K562 (cell line): Measurements from ENCODE around the gene FGG. TPM values are rescaled to one million over a fixed set of nuclear protein-coding genes. Genes with fewer than 3 reads are reported as not detected.

ENCODE experiments used
- ATAC-seq: fragments of 200-7000 bp; cut with Tn5 transposase; 3 replicates; pipeline ENCODE4 v1.9.1; 2020; ENCODE audit warnings: moderate library complexity
- BruUV-seq: library from RNA; stranded (reverse); fragments of 400-500 nt; replicated peaks from 2 replicates; lab custom pipeline; 2021; lab: Mats Ljungman, UMichigan
- CTCF ChIA-PET: fragments of 300-600 bp; formaldehyde crosslinking; extraction: SDS; loops from one replicate; lab custom pipeline; 2021; ENCODE audit warnings: low intra/inter-chr PET ratio; lab: Yijun Ruan, JAX
- POLR2A ChIA-PET: fragments of 300-600, 350-650 bp; sonication (Branson Sonifier 250); formaldehyde crosslinking; extraction: SDS; loops from one replicate; lab custom pipeline; 2021; ENCODE audit warnings: antibody characterized with exemption, inconsistent platforms; lab: Yijun Ruan, JAX
- DNase-seq, 4 experiments: peaks; one replicate each; pipeline versions ENCODE4 v3.0.0 to v3.0.0-alpha.2; 2011 to 2018; ENCODE audit warnings: low spot score in 3 of 4, mixed read lengths in 3 of 4; ENCODE audit errors: extremely low read depth in 1 of 4
- FAIRE-seq: peaks from 2 replicates; lab custom pipeline; 2011; peaks lifted over from hg19 to GRCh38; lab: Jason Lieb, UNC
- H2AFZ ChIP-seq: 2 replicates; pipeline ENCODE4 v1.6.0; 2011; ENCODE audit warnings: low read depth, low read length, control low read depth, inconsistent platforms
- H3K27ac ChIP-seq: fragments of 200-600 bp; 3 replicates; pipeline ENCODE4 v1.8.0; 2011; ENCODE audit warnings: low read depth, mild to moderate bottlenecking, control low read depth, inconsistent platforms, low read length, moderate library complexity, mixed read lengths; ENCODE audit errors: extremely low read depth
- H3K27me3 ChIP-seq, 2 experiments: fragments of 300-600 bp in 1 of 2; 2 replicates in 1 of 2; 3 replicates in 1 of 2; pipeline versions ENCODE4 v1.6.0 to v1.8.0; 2011; ENCODE audit warnings: inconsistent platforms in 2 of 2, low read length in 2 of 2, mild to moderate bottlenecking in 1 of 2, mixed read lengths in 1 of 2, moderate library complexity in 1 of 2; ENCODE audit not compliant: control insufficient read depth in 2 of 2, insufficient read depth in 2 of 2
- H3K36me3 ChIP-seq: fragments of 300-600 bp; 3 replicates; pipeline ENCODE4 v1.8.0; 2011; ENCODE audit warnings: mild to moderate bottlenecking, low read length, inconsistent platforms; ENCODE audit not compliant: control insufficient read depth, insufficient read depth
- H3K4me1 ChIP-seq, 2 experiments: fragments of 200-600 bp in 1 of 2; replicated peaks in 1 of 2; 2 replicates in 1 of 2; 3 replicates in 1 of 2; pipeline versions ENCODE4 v1.5.1 to v1.8.0; 2011; ENCODE audit warnings: inconsistent platforms in 2 of 2, low read length in 2 of 2, mild to moderate bottlenecking in 1 of 2, mixed read lengths in 1 of 2, moderate library complexity in 1 of 2; ENCODE audit not compliant: control insufficient read depth in 2 of 2, insufficient read depth in 2 of 2
- H3K4me2 ChIP-seq: 2 replicates; pipeline ENCODE4 v1.6.1; 2011; ENCODE audit warnings: low read length, control low read depth, inconsistent platforms, mixed read lengths; ENCODE audit not compliant: insufficient read depth
- H3K4me3 ChIP-seq: fragments of 200-600 bp; sonication (generic), shearing (Covaris generic); 2 replicates; pipeline ENCODE4 v1.5.1; 2016; ENCODE audit warnings: control low read depth, inconsistent platforms
- H3K79me2 ChIP-seq: fragments of 200-600 bp; 3 replicates; pipeline ENCODE4 v1.8.0; 2011; ENCODE audit warnings: low read length, inconsistent platforms; ENCODE audit not compliant: control insufficient read depth, insufficient read depth
- H3K9ac ChIP-seq, 2 experiments: 2 replicates each; pipeline versions ENCODE4 v1.6.0 to v1.6.1; 2011; ENCODE audit warnings: low read depth in 2 of 2, low read length in 2 of 2, control low read depth in 1 of 2, inconsistent platforms in 1 of 2, mild to moderate bottlenecking in 1 of 2, mixed read lengths in 1 of 2; ENCODE audit not compliant: insufficient read depth in 1 of 2
- H3K9me1 ChIP-seq: one replicate; pipeline ENCODE4 v1.6.0; 2011; ENCODE audit warnings: inconsistent platforms, mild to moderate bottlenecking, low read length, moderate library complexity; ENCODE audit not compliant: control insufficient read depth, insufficient read depth
- H3K9me3 ChIP-seq: replicated peaks from 2 replicates; pipeline ENCODE4 v1.5.1; 2011; ENCODE audit warnings: low read depth, low read length, inconsistent platforms; ENCODE audit not compliant: control insufficient read depth, insufficient read depth
- H4K20me1 ChIP-seq: replicated peaks from 2 replicates; pipeline ENCODE4 v1.6.1; 2011; ENCODE audit warnings: low read length, inconsistent platforms, mixed read lengths; ENCODE audit not compliant: control insufficient read depth, insufficient read depth
- CAMTA2 ChIP-seq: fragments of 250-450 bp; sonication (Bioruptor Pico); conservative IDR thresholded peaks from 2 replicates; pipeline ENCODE4 v1.5.1; 2022
- ELK3 ChIP-seq: fragments of 450-650 bp; formaldehyde crosslinking; IDR thresholded peaks from 2 replicates; pipeline ENCODE4 v1.4.0; 2020; ENCODE audit warnings: mild to moderate bottlenecking
- POLR2A ChIP-seq: fragments of 450-650 bp; conservative IDR thresholded peaks from 2 replicates; pipeline ENCODE4 v1.6.1; 2016
- SREBF1 ChIP-seq: fragments of 150-350 bp; IDR thresholded peaks from 2 replicates; pipeline ENCODE4 v1.6.1; 2014; ENCODE audit warnings: antibody characterized with exemption, low read depth, low read length, borderline replicate concordance
- TEAD2 ChIP-seq: fragments of 450-650 bp; IDR thresholded peaks from 2 replicates; pipeline ENCODE4 v1.6.1; 2016; ENCODE audit warnings: missing genetic modification characterization, control low read depth, missing compliant biosample characterization
- TEAD4 ChIP-seq, 2 experiments: sonication (generic) in 1 of 2; formaldehyde crosslinking in 1 of 2; IDR thresholded peaks; 2 replicates each; pipeline versions ENCODE4 v1.6.1 to v1.8.0; 2012 to 2022; ENCODE audit warnings: borderline replicate concordance in 1 of 2, inconsistent platforms in 1 of 2, low read length in 1 of 2, mild to moderate bottlenecking in 1 of 2, missing genetic modification reagents in 1 of 2
- ZBTB2 ChIP-seq: fragments of 450-650 bp; IDR thresholded peaks from 2 replicates; pipeline ENCODE4 v1.6.1; 2016; ENCODE audit warnings: antibody characterized with exemption
- WGBS: fragments of 100-300 bp; shearing (Covaris generic); methylation state at CpG from one replicate; pipeline ENCODE4 v1.1.6; 2016; ENCODE audit warnings: low coverage, mixed read lengths; ENCODE audit not compliant: insufficient coverage; ENCODE audit errors: missing lambda C conversion rate; 5-methylcytosine and 5-hydroxymethylcytosine counted together
- in situ Hi-C: fragments of 300-500 bp; cut with MboI; formaldehyde crosslinking; loops from 4 replicates; pipeline ENCODE4 v1.15.0; 2018; ENCODE audit warnings: inconsistent platforms, mixed read lengths
- intact Hi-C: fragments of 100-400 bp; cut with micrococcal nuclease; formaldehyde crosslinking; loops from 2 replicates; pipeline ENCODE4 v1.14.2; 2022
- polyA plus RNA-seq, 8 experiments: library from polyadenylated mRNA; depleted of rRNA in 4 of 8; stranded (reverse) in 5 of 8; unstranded in 3 of 8; fragments of >200 nt; fragmentation: Nextera tagmentation in 2 of 8; fragmentation: Illumina TruSeq in 1 of 8; extraction: Ambion mirVana in 2 of 8; extraction: Trizol in 1 of 8; gene quantifications; 2 replicates each; pipeline versions ENCODE4 v1.2.1 to v1.2.3, GENCODE V29; 2011 to 2014; ENCODE audit warnings: inconsistent platforms in 1 of 8, missing spikeins in 1 of 8
- total RNA-seq, 7 experiments: library from RNA; depleted of rRNA in 6 of 7; stranded (reverse); fragments of >200 nt in 6 of 7; fragmentation: Illumina TruSeq in 2 of 7; extraction: Trizol in 2 of 7; gene quantifications; 2 replicates each; pipeline versions ENCODE4 v1.2.1 to v1.2.3, GENCODE V29; 2011 to 2021; ENCODE audit warnings: low replicate concordance in 1 of 7
- TF ChIP-seq, protein P1 (sequence below): sonication (generic); formaldehyde crosslinking; IDR thresholded peaks from 2 replicates; pipeline ENCODE4 v1.8.1; 2023; ENCODE audit warnings: missing genetic modification reagents, mild to moderate bottlenecking, borderline replicate concordance
- TF ChIP-seq, protein P2 (sequence below): fragments of 200-400 bp; formaldehyde crosslinking; IDR thresholded peaks from 2 replicates; pipeline ENCODE4 v1.6.1; 2017; ENCODE audit warnings: mild to moderate bottlenecking, low read depth, low read length, moderate library complexity
- TF ChIP-seq, protein P3 (sequence below): fragments of 450-650 bp; IDR thresholded peaks from 2 replicates; pipeline ENCODE4 v1.6.1; 2016; ENCODE audit warnings: low read depth, mild to moderate bottlenecking, moderate library complexity

The FGG gene
- total and polyA plus RNA-seq, 9 of the 15 experiments (the other 6 are each of a cell fraction or from before 2014, with no cell fraction given) = 0.08 to 2.2 (median 0.33) TPM; not detected in 2

DNA sequence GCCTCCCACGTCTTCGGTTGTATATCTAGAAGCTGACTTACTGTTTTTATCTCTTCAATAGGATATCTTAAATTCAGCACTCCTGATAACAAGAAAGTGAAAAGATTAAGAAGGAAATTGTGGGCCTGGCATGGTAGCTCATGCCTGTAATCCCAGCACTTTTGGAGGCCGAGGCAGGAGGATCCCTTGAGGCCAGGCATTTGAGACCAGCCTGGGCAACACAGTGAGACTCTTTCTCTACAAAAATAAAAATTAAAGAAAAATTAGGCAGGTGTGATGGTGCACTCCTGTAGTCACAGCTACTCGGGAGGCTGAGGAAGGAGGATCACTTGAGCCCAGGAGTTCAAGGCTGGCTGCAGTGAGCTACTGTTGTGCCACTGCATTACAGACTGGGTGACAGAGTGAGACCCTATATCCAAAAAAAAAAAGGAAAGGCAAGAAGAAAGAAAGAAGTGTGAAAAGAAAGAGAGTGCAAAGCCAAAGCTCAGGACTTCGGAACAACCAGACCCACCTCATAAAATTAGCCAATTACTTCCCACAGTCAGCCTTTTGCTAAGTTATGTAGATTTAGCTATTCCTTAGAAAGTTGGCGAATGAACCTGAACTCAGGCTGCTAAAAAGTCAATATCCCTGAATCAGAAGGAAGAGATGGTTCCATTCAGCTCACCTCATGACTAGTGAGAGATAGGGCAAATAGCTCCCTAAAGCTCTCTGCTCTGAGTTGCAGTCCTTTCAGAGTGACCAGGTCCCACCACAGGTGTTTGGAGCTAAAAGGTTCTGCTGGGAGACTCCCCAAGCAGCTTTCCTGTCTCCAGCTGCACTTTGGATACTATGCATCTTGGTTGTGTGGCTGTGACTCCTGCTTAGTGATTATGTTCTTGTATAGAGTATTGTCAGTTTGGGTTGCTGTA is 9.2 kb downstream of the FGG start:
- in situ Hi-C loops = no loop called here
- TF ChIP-seq, protein P1, sequence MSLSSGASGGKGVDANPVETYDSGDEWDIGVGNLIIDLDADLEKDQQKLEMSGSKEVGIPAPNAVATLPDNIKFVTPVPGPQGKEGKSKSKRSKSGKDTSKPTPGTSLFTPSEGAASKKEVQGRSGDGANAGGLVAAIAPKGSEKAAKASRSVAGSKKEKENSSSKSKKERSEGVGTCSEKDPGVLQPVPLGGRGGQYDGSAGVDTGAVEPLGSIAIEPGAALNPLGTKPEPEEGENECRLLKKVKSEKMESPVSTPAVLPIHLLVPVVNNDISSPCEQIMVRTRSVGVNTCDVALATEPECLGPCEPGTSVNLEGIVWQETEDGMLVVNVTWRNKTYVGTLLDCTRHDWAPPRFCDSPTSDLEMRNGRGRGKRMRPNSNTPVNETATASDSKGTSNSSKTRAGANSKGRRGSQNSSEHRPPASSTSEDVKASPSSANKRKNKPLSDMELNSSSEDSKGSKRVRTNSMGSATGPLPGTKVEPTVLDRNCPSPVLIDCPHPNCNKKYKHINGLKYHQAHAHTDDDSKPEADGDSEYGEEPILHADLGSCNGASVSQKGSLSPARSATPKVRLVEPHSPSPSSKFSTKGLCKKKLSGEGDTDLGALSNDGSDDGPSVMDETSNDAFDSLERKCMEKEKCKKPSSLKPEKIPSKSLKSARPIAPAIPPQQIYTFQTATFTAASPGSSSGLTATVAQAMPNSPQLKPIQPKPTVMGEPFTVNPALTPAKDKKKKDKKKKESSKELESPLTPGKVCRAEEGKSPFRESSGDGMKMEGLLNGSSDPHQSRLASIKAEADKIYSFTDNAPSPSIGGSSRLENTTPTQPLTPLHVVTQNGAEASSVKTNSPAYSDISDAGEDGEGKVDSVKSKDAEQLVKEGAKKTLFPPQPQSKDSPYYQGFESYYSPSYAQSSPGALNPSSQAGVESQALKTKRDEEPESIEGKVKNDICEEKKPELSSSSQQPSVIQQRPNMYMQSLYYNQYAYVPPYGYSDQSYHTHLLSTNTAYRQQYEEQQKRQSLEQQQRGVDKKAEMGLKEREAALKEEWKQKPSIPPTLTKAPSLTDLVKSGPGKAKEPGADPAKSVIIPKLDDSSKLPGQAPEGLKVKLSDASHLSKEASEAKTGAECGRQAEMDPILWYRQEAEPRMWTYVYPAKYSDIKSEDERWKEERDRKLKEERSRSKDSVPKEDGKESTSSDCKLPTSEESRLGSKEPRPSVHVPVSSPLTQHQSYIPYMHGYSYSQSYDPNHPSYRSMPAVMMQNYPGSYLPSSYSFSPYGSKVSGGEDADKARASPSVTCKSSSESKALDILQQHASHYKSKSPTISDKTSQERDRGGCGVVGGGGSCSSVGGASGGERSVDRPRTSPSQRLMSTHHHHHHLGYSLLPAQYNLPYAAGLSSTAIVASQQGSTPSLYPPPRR (CRISPR knock-in tag) = no peak
- TF ChIP-seq TEAD4 (IDR thresholded peaks at IDR 0.05; ENCODE audit: low read length) = no peak
- no peak for TF ChIP-seq TEAD4 (CRISPR knock-in tag; IDR thresholded peaks at IDR 0.05; ENCODE audit: borderline replicate concordance)
- TF ChIP-seq CAMTA2 (CRISPR knock-in tag) = no peak
- TF ChIP-seq, protein P2, sequence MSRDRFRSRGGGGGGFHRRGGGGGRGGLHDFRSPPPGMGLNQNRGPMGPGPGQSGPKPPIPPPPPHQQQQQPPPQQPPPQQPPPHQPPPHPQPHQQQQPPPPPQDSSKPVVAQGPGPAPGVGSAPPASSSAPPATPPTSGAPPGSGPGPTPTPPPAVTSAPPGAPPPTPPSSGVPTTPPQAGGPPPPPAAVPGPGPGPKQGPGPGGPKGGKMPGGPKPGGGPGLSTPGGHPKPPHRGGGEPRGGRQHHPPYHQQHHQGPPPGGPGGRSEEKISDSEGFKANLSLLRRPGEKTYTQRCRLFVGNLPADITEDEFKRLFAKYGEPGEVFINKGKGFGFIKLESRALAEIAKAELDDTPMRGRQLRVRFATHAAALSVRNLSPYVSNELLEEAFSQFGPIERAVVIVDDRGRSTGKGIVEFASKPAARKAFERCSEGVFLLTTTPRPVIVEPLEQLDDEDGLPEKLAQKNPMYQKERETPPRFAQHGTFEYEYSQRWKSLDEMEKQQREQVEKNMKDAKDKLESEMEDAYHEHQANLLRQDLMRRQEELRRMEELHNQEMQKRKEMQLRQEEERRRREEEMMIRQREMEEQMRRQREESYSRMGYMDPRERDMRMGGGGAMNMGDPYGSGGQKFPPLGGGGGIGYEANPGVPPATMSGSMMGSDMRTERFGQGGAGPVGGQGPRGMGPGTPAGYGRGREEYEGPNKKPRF = no peak
- TF ChIP-seq ZBTB2 = no peak
- TF ChIP-seq SREBF1 = no peak
- no peak for TF ChIP-seq TEAD2
- TF ChIP-seq, protein P3, sequence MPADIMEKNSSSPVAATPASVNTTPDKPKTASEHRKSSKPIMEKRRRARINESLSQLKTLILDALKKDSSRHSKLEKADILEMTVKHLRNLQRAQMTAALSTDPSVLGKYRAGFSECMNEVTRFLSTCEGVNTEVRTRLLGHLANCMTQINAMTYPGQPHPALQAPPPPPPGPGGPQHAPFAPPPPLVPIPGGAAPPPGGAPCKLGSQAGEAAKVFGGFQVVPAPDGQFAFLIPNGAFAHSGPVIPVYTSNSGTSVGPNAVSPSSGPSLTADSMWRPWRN = no peak
- no peak for TF ChIP-seq ELK3 (CRISPR knock-in tag)
- no peak for TF ChIP-seq POLR2A

More for the DNA sequence above, 9.2 kb downstream of the FGG start:
- CTCF ChIA-PET = no interaction called here
- no peak overlapping the region for H2AFZ ChIP-seq
- POLR2A ChIA-PET = interaction anchor here (0.7 to 1.3 kb wide), 3 partner anchors 9 to 397 kb away, joined by 3 to 7 read pairs (median 3); no protein-coding TSS in a partner anchor
- FAIRE-seq (no peak), ATAC-seq (no peak), DNase-seq (no peak)
- H3K4me1 ChIP-seq = no peaks in the 10 kb centered on the region
- no peak overlapping the region for H3K27ac ChIP-seq
- no peak overlapping the region for H3K4me2 ChIP-seq
- no peaks in the 10 kb centered on the region for H3K9me1 ChIP-seq
- H3K4me3 ChIP-seq = no peak overlapping the region
- no peaks in the 10 kb centered on the region for H3K27me3 ChIP-seq
- no peaks in the 10 kb centered on the region for H3K9me3 ChIP-seq
- no peak overlapping the region for H3K9ac ChIP-seq
- no peaks in the 10 kb centered on the region for H3K79me2 ChIP-seq
- H4K20me1 ChIP-seq = no peaks in the 10 kb centered on the region
- under 1% methylated on average over 6 of the region's 6 CpGs for WGBS
- no TSS peak for BruUV-seq
- intact Hi-C loops = no loop called here
- no peaks in the 10 kb centered on the region for H3K36me3 ChIP-seq
